Measurements from ENCODE around the gene ENPP5. TPM values are rescaled to one million over a fixed set of nuclear protein-coding genes. Genes with fewer than 3 reads are reported as not detected.

ENPP5 gene
- polyA plus RNA-seq, 1 donor (not counting 4 experiments of a cell fraction or from before 2014, with no cell fraction given): 0.07 TPM

DNA sequence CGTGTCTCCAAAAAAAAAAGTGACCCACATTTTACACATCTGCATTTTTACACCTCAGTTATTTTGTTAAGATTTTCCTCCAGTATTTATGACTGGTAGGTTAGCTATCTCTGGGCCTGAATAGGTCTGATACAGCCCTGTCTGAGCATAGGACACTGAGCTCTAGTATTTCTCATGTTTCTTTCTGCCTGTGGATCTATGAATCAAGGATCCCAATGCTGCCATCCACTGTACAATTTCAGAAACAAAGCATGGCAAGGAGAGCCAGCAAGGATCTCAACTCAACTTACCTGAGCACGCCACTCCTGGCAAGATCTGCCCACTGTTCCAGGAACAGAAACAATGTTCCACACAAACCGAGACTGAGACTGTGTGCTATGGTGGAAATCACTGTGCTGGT lies 36.4 kb upstream of the ENPP5 start:
- H4K20me1 ChIP-seq (ENCODE audit: control insufficient read depth, extremely low read depth, insufficient read depth, low read length): no peaks in the 10 kb centered on the region
- H3K9me1 ChIP-seq (ENCODE audit: control insufficient read depth, extremely low read depth, insufficient read depth, low read length): no peaks in the 10 kb centered on the region
- H2AFZ ChIP-seq (ENCODE audit: control insufficient read depth, low read length): no peak overlapping the region
- no peak overlapping the region for H3K9ac ChIP-seq (ENCODE audit: control insufficient read depth, extremely low read depth, insufficient read depth, low read length)
- TF ChIP-seq EZH2 (IDR thresholded peaks at IDR 0.05; ENCODE audit: low read length) (no peak), CTCF (optimal IDR thresholded peaks at IDR 0.05 in 1 of 3, IDR thresholded peaks at IDR 0.05 in 1 of 3, conservative IDR thresholded peaks at IDR 0.05 in 1 of 3; ENCODE audit: extremely low read depth in 1 of 3, insufficient read depth in 2 of 3, low read length in 3 of 3) (no peak)
- dilution Hi-C loops (cut with MboI; ENCODE audit: extremely low pct_ligation_motif_present, low sequenced_read_pairs): no loop called here
- H3K27me3 ChIP-seq (ENCODE audit: control insufficient read depth, extremely low read depth, insufficient read depth, low read length): no peaks in the 10 kb centered on the region
- no peaks in the 10 kb centered on the region for H3K36me3 ChIP-seq (ENCODE audit: control insufficient read depth in 2 of 2, extremely low read depth in 1 of 2, insufficient read depth in 2 of 2, low read length in 2 of 2)
- H3K27ac ChIP-seq (ENCODE audit: control insufficient read depth, insufficient read depth, low read length): no peak overlapping the region
- no peaks in the 10 kb centered on the region for H3K4me1 ChIP-seq (ENCODE audit: control insufficient read depth, extremely low read depth, insufficient read depth, low read length)
- no peaks in the 10 kb centered on the region for H3K9me3 ChIP-seq (ENCODE audit: control insufficient read depth, low read depth, low read length)
- no peak overlapping the region for H3K4me3 ChIP-seq (ENCODE audit: control insufficient read depth in 2 of 3, extremely low read depth in 1 of 3, insufficient read depth in 2 of 3, low read depth in 1 of 3, low read length in 3 of 3)
- no peaks in the 10 kb centered on the region for H3K79me2 ChIP-seq (ENCODE audit: control insufficient read depth, insufficient read depth, low read length)
- H3K4me2 ChIP-seq (ENCODE audit: control insufficient read depth, extremely low read depth, insufficient read depth, low read depth, low read length): no peak overlapping the region
- no peak for DNase-seq (ENCODE audit: low read depth, low spot score)
- no peak for FAIRE-seq

DNA sequence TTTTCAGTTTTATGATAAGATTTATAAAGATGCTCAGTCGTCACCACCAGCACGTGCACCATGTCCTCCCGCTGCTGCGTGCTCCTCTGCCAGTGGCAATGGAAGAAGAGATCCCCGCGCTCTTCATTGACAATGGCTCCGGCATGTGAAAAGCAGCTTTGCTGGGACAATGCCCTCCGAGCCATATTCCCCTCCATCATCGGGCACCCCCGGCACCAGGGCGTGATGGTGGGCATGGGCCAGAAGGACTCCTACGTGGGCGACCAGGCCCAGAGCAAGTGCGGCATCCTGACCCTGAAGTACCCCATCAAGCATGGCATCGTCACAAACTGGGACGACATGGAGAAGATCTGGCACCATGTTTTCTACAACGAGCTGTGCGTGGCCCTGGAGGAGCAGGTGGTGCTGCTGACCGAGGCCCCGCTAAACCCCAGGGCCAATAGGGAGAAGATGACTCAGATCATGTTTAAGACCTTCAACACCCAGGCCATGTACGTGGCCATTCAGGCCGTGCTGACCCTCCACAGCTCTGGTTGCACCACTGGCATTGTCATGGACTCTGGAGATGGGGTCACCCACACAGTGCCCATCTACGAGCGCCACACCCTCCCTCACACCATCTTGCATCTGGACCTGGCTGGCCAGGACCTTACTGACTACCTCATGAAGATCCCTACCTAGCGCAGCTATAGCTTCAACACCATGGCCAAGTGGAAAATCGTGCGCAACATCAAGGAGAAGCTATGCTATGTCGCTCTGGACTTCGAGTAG lies 34.3 kb upstream of the ENPP5 start:
- dilution Hi-C loops (cut with MboI; ENCODE audit: extremely low pct_ligation_motif_present, low sequenced_read_pairs): no loop called here
- no peak overlapping the region for H3K4me2 ChIP-seq (ENCODE audit: control insufficient read depth, extremely low read depth, insufficient read depth, low read depth, low read length)
- no peaks in the 10 kb centered on the region for H3K79me2 ChIP-seq (ENCODE audit: control insufficient read depth, insufficient read depth, low read length)
- TF ChIP-seq EZH2 (IDR thresholded peaks at IDR 0.05; ENCODE audit: low read length) (no peak), CTCF (optimal IDR thresholded peaks at IDR 0.05 in 1 of 3, IDR thresholded peaks at IDR 0.05 in 1 of 3, conservative IDR thresholded peaks at IDR 0.05 in 1 of 3; ENCODE audit: extremely low read depth in 1 of 3, insufficient read depth in 2 of 3, low read length in 3 of 3) (no peak)
- no peak overlapping the region for H3K4me3 ChIP-seq (ENCODE audit: control insufficient read depth in 2 of 3, extremely low read depth in 1 of 3, insufficient read depth in 2 of 3, low read depth in 1 of 3, low read length in 3 of 3)
- DNase-seq (ENCODE audit: low read depth, low spot score) (no peak), FAIRE-seq (no peak)
- H3K36me3 ChIP-seq (ENCODE audit: control insufficient read depth in 2 of 2, extremely low read depth in 1 of 2, insufficient read depth in 2 of 2, low read length in 2 of 2): no peaks in the 10 kb centered on the region
- H3K27me3 ChIP-seq (ENCODE audit: control insufficient read depth, extremely low read depth, insufficient read depth, low read length): no peaks in the 10 kb centered on the region
- H3K9me1 ChIP-seq (ENCODE audit: control insufficient read depth, extremely low read depth, insufficient read depth, low read length): no peaks in the 10 kb centered on the region
- H3K9me3 ChIP-seq (ENCODE audit: control insufficient read depth, low read depth, low read length): no peaks in the 10 kb centered on the region
- H2AFZ ChIP-seq (ENCODE audit: control insufficient read depth, low read length): no peak overlapping the region
- H3K9ac ChIP-seq (ENCODE audit: control insufficient read depth, extremely low read depth, insufficient read depth, low read length): no peak overlapping the region
- H3K27ac ChIP-seq (ENCODE audit: control insufficient read depth, insufficient read depth, low read length): no peak overlapping the region
- no peaks in the 10 kb centered on the region for H4K20me1 ChIP-seq (ENCODE audit: control insufficient read depth, extremely low read depth, insufficient read depth, low read length)
- H3K4me1 ChIP-seq (ENCODE audit: control insufficient read depth, extremely low read depth, insufficient read depth, low read length): no peaks in the 10 kb centered on the region
